ENCODE data around the gene NT5DC4.

NT5DC4 gene

DNA sequence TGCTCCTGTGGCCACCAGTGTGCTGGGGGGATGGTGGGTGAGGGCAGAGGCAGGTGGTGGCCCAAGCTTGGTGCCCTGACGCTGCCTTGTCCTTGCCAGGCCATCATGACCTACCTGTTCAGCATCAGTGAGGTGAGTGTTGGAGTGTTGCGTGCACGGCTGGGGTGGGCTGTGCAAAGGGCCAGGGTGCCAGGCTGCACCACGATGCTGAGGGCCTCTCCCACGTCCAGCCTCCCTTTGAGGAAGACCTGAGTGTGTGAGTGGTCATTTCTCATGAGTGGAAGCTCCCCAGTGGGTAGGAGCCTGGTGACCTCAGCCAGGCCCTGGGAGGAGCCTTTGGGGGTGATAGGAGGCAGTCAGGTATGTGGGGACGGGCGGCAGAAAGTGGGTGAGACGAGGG lies 3.2 kb downstream of the NT5DC4 start:
- peaks cover 5% of the 10 kb centered on the region for H3K4me1 ChIP-seq
- no peak overlapping the region for H3K27ac ChIP-seq
- no peaks in the 10 kb centered on the region for H3K9me3 ChIP-seq (ENCODE audit: control insufficient read depth, low read length)
- no peak overlapping the region for H3K4me2 ChIP-seq (ENCODE audit: low read length)
- H2AFZ ChIP-seq = no peak overlapping the region
- H3K9ac ChIP-seq = no peak overlapping the region
- H3K27me3 ChIP-seq (ENCODE audit: control insufficient read depth, insufficient read depth, low read length) = no peaks in the 10 kb centered on the region
- no peaks in the 10 kb centered on the region for H3K36me3 ChIP-seq (ENCODE audit: control insufficient read depth, insufficient read depth, low read length)
- H3K4me3 ChIP-seq (ENCODE audit: low read depth, low read length) = no peak overlapping the region
- TF ChIP-seq, protein P1, sequence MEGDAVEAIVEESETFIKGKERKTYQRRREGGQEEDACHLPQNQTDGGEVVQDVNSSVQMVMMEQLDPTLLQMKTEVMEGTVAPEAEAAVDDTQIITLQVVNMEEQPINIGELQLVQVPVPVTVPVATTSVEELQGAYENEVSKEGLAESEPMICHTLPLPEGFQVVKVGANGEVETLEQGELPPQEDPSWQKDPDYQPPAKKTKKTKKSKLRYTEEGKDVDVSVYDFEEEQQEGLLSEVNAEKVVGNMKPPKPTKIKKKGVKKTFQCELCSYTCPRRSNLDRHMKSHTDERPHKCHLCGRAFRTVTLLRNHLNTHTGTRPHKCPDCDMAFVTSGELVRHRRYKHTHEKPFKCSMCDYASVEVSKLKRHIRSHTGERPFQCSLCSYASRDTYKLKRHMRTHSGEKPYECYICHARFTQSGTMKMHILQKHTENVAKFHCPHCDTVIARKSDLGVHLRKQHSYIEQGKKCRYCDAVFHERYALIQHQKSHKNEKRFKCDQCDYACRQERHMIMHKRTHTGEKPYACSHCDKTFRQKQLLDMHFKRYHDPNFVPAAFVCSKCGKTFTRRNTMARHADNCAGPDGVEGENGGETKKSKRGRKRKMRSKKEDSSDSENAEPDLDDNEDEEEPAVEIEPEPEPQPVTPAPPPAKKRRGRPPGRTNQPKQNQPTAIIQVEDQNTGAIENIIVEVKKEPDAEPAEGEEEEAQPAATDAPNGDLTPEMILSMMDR (IDR thresholded peaks at IDR 0.05) = no peak
- no peaks in the 10 kb centered on the region for H3K79me2 ChIP-seq

DNA sequence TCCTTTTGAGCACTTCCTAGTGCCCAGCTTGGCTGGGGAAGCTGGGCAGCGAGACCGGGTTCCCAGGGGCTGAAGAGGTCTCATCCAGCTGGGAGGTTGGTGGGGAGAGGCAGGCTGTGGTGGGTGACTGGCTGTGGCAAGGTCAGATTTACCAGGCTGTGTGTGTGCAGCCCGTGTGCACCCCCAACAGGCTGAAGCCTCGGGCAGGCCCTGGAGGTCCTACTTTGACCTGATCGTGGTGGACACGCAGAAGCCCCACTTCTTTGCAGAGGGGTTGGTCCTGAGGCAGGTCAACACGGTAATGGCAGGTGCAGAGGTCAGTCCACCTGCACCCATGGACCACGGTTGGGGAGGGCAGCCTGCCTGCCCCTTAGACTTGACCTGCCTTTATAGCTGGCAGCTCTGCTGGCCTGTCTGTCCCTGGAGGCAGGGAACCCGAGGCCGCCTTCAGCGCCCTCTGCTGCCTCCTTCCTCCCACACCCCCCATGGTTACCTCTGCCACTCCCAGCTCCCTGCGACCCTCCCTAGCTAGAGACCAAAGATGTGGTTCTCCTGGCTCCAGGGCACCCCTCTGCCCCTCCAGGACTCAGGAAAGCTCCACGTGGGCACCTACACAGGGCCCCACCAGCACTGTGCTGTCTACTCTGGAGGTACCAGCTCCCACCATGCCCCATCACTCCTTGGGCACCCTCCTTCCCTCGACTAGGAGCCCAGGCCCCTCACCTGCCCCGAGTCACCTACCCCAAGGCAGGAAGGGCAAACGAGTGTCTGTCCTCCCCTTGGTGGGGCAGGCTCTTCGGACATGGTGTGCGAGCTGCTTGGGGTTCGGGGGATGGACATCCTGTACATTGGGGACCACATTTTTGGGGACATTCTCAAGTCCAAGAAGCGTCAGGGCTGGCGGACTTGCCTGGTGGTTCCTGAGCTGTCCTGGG lies 4.0 kb downstream of the NT5DC4 start:
- no peaks in the 10 kb centered on the region for H3K79me2 ChIP-seq
- no peaks in the 10 kb centered on the region for H3K9me3 ChIP-seq (ENCODE audit: control insufficient read depth, low read length)
- no peaks in the 10 kb centered on the region for H3K36me3 ChIP-seq (ENCODE audit: control insufficient read depth, insufficient read depth, low read length)
- H3K27me3 ChIP-seq (ENCODE audit: control insufficient read depth, insufficient read depth, low read length) = no peaks in the 10 kb centered on the region
- TF ChIP-seq, protein P1 (IDR thresholded peaks at IDR 0.05) = no peak
- H3K9ac ChIP-seq = no peak overlapping the region
- no peak overlapping the region for H3K4me3 ChIP-seq (ENCODE audit: low read depth, low read length)
- no peak overlapping the region for H2AFZ ChIP-seq
- peaks cover 5% of the 10 kb centered on the region for H3K4me1 ChIP-seq
- H3K4me2 ChIP-seq (ENCODE audit: low read length) = no peak overlapping the region
- H3K27ac ChIP-seq = no peak overlapping the region

DNA sequence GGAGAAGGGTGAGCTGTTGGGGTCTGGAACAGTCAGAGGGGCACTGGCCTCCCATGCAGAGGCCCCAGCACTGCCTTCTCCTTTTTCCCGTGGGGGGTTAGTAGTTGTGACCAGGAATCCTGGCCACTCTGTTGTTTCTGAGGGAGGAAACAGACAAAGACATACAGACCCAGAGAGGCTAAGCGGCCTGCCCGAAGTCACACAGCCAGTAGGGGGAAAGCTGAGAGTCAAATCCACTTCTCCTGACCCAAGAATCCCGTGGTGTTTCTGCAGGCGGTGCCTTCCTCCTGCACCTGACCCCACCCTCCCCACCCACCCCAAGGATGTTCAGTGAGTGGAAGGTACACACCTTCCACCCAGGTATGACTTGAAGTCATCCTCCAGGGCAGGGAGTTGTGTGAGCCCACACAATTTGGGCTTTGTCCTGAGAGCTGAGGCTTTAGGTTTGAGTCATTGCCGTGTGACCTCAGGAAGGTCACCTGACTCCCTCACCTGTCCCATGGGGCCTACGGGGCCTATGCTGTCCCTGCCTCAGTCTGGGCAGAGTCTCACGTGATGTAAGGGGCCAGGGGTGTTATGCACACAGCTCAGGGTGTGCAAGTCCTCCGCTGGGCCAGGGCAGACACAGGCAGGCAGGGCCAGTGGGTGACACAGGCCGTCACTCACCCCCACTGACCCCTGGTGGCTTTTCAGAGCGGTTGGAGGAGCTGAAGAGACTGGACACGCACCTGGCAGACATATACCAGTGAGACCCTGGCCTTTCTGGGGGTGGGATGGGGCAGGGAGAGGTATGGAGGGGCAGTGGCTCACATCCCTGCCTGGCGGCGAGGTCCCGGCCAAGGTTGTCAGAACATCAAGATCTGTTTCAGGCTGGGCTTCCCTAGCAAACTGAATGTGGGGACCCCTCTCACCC lies 5.0 kb downstream of the NT5DC4 start:
- Histone ChIP-seq H3K9ac (no peak overlapping the region), H3K4me2 (ENCODE audit: low read length) (no peak overlapping the region), H2AFZ (no peak overlapping the region), H3K79me2 (no peaks in the 10 kb centered on the region), H3K27ac (no peak overlapping the region), H3K4me1 (peaks cover 5% of the 10 kb centered on the region), H3K9me3 (ENCODE audit: control insufficient read depth, low read length) (no peaks in the 10 kb centered on the region), H3K27me3 (ENCODE audit: control insufficient read depth, insufficient read depth, low read length) (no peaks in the 10 kb centered on the region), H3K4me3 (ENCODE audit: low read depth, low read length) (no peak overlapping the region), H3K36me3 (ENCODE audit: control insufficient read depth, insufficient read depth, low read length) (no peaks in the 10 kb centered on the region)
- TF ChIP-seq, protein P1 (IDR thresholded peaks at IDR 0.05) = no peak

DNA sequence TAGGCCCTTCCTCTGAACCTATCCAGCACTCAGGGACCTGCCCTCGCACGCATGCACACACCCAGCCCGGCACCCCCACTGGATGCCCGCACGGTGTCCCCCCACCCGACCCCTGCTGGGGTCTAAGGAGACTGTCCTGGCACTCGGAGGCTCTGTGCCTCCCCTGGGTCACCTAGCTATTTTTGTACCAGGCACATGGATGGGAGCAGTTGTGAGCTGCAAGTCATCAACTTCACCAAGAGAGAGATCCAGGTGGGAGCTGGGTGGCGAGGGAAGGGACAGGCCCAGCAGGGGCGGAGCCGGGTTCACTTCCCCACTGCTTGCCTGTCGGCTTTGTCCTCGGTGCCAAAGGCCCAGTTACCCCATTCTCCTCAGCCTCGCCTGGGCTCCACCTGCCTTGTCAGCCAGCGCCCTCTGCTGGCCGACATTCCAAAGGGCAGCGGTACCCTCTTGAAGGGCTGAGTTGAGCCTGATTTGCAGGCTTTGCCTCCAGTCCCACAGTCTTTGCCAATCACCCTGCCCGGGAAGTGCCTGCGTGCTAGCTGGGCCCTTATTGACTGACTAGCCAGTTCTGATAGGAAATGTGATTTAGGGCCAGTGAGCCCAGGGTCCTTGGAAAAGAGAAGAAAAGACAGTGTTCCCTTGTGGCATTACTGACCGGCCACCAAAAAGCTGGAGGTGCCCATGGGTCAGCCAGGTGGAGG lies 5.8 kb downstream of the NT5DC4 start:
- H3K4me1 ChIP-seq = peaks cover 5% of the 10 kb centered on the region
- peak overlapping the region; percentile 83 for H2AFZ ChIP-seq
- no peak overlapping the region for H3K27ac ChIP-seq
- no peak overlapping the region for H3K4me2 ChIP-seq (ENCODE audit: low read length)
- TF ChIP-seq, protein P1 (IDR thresholded peaks at IDR 0.05) = peak; percentile 98
- H3K27me3 ChIP-seq (ENCODE audit: control insufficient read depth, insufficient read depth, low read length) = no peaks in the 10 kb centered on the region
- no peak overlapping the region for H3K9ac ChIP-seq
- H3K9me3 ChIP-seq (ENCODE audit: control insufficient read depth, low read length) = no peaks in the 10 kb centered on the region
- no peaks in the 10 kb centered on the region for H3K79me2 ChIP-seq
- no peaks in the 10 kb centered on the region for H3K36me3 ChIP-seq (ENCODE audit: control insufficient read depth, insufficient read depth, low read length)
- H3K4me3 ChIP-seq (ENCODE audit: low read depth, low read length) = no peak overlapping the region

All from parathyroid adenoma (tissue), 2 donors.